Amygdala (tissue), 56 donors: ENCODE measurements around the gene PTGES3L.
"Not testable (repeated sequence)": the region's sequence is repeated elsewhere in the genome, so short reads cannot be mapped to it uniquely, and the experiment has no call there.

ENCODE experiments used
- DNase-seq, 56 donors: peaks; one replicate each; lab custom pipeline; 2025; lab: John Stamatoyannopoulos, UW

PTGES3L gene

DNA sequence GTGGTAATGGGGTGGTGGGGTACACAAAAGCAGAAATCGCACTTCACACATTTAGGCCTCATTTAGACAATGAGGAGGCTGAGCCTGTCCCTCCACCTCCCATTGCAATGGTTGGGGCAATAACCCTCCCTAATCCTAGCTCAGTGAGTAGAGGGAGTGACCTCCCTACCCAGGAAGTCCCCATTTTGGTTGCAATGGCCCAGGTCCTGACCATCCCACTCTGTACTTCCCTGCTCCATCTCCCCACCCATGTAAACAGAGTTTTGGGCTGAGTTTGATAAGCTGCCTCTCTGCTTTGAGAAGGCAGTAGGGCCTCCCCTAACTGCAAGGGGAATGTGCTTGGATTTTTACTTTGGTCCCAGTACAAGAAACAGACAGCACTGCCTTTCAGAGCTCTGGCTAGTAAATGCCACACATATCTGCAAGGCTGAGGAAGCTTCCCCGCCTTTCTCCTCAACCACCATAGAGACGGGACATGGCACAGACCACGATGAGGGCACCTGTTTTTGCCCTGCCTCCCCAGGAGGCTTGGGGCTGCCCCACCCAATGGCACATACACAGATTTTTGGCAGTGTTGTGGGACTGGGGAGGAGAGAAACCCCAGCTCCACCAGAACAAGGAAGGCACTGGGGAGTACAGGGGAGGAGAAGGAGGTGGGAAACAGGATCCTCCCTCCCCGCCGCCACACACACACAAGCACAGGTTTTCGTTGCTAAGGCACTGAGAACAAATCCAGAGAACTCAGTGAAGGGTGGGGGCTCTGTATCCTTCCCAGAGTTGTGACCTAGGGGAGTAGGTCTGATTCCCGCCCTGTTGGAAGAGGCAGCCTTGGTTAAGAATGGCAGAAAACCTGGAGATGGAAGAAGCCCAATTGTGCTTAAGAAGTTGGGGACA lies 35.0 kb upstream of the PTGES3L start:
- DNase-seq = no peak

DNA sequence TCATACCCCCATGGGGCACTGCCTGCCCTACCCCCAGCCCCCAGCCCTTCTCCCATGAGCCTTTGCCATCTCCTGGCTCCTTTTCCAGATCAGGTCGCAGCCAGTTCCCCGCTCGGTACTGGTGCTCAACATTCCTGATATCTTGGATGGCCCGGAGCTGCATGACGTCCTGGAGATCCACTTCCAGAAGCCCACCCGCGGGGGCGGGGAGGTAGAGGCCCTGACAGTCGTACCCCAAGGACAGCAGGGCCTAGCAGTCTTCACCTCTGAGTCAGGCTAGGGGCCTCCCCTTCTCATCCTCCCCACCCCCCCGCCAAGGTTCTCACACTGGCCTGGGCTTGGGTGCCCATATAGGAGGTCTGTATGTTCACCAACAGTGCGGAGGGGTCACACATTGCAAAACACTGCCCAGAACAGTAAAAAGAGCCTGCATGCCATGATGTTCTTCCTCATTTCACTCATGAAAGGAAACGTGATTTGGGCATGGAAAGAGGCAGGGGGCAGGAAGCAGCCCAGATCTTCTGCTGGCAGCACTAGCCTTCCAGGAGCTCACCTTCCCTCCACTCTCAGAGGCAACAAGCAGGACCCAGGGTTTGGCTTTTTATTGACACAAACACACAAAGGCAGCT lies 34.3 kb upstream of the PTGES3L start:
- no peak for DNase-seq

DNA sequence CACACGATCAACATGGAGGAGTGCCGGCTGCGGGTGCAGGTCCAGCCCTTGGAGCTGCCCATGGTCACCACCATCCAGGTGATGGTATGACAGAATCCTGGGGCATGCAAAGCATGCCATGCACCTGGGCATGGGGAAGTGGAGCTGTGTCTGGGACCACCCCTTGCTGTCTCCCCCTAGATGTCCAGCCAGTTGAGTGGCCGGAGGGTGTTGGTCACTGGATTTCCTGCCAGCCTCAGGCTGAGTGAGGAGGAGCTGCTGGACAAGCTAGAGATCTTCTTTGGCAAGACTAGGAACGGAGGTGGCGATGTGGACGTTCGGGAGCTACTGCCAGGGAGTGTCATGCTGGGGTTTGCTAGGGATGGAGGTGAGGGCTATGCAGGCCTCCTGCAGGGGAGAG lies 33.4 kb upstream of the PTGES3L start:
- DNase-seq = no peak

DNA sequence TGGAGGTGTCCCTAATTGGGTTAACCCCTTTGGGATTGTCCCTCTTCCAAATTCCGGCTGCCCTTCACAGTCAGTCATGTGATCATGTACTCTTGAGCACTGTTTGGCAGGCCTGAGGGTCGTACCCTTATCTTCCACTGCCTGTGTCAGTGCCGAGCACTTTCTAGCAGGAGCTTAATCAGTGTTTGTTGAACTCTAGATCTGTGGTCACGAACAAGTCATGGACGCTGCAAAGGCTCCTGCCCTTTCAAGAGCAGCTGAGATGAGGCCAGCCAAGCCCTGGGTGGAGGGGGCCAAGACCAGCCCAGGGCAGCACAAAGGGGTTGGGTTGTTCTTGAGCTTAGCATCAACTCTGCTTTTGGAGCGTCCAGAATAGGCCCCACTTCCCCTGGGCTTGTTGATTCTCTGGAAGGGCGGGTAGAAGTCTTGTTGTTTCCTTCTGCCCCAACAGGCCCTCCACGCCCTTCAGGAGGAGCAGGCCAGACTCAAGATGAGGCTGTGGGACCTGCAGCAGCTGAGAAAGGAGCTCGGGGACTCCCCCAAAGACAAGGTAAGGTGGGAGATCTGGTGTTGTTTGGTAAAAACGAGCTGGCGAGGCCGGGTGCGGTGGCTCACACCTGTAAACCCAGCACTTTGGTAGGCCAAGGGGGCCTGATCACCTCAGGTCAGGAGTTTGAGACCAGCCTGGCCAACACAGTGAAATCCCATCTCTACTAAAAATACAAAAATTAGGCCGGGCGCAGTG lies 32.0 kb upstream of the PTGES3L start:
- no peak for DNase-seq

DNA sequence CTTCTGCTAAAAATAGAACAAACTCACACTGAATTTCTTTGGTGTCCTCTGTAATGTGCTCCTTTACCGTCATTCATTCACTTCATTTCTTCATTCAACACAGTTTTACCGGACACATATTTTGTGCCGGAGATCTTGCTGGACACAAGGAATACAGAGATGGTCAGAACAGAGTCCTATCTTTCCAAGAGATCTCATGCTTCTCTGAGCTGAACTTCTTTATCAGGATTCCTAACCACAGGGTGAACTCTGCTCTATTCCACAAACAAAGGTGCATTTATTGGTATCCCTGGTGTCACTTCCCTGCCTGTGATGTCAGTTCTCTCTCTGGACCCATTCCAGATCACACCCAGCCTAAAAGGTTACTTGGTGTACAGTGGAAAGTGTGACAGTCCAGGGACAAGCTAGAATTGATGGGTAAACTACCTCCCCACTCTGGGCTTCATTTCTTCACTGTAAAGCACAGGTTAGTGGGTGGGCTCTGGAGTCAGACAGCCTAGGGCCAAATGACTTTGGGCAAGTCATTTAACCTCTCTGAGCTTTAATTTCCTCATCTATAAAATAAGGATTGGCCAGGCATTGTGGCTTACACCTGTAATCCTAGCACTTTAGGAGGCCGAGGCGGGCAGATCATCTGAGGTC lies 30.9 kb upstream of the PTGES3L start:
- no peak for DNase-seq

DNA sequence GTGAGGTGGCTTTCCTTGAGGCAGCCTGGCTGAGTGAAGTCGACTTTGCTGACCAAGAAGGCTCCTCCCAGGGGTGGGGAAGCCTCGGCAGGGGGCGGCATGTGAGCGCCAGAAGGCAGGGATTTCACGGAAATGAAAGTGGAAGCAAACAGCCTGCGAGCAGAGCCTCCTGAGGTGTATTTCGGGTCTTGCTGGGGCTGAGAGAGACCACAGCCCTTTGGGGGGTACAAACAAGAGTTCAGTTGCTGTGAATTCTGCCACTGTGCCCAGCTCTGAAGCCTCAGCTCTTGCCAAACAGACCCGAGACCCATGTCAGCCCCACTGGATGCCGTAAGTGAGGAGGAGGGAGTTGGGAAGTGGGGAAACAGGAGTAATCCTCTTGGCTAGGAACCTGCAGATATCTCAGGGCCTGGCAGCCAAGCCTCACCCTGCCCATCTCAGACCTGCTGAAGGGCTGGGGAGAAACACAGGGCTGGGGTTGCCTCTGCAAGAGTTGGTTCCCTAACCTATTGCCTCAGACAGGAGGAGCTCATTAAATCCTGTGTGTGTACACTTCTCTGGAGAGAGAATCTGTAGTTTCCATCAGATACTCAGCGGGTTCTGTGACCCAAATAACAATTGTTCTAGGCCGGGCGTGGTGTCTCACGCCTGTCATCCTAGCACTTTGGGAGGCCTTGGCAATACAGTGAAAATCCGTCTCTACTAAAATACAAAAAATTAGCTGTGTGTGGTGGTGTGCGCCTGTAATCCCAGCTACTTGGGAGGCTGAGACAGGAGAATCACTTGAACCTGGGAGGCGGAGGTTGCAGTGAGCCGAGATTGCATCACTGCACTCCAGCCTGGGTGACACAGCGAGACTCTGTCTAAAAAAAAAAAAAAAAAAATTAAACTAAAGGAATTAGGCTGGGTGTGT lies 27.0 kb upstream of the PTGES3L start, which contains the start of gene IFI35:
Gene IFI35 (plus strand): TSS at position 146 of the 913 bp plus-strand sequence. CDS start 164 bp downstream, at position 310.
- DNase-seq = peak in 52 of 56 donors; percentile 7 to 82 (median 54)

DNA sequence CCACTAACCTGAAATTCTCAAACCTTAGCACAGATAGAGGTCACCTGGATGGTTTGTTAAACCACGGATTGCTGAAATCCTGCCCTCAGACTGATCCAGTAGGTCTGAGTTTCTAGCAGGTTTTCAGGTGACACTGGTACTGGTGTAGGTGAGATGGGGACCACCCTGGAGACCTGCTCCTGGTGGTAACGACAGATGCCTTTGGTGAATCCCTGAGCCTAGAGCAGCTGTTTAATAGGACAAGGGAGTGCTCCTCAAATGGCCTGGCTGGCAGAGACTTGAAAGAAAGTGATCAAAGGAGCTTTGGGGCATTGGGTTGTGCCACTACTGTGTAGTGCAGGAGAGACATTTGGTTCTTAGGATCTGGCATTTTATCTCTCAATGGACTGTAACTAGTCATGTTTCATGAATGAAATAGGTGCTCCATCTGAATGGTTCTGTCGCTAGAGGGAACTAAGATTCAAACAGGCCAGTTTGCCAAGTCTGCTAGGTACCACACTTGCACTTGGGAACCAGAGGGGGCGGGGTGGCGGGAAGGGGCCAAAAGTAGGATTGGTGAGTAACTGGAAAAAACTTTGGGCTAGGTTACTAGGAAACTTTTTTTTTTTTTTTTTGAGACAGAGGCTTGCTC lies 23.8 kb upstream of the PTGES3L start:
- peak in 1 of 56 donors; percentile 11 for DNase-seq

DNA sequence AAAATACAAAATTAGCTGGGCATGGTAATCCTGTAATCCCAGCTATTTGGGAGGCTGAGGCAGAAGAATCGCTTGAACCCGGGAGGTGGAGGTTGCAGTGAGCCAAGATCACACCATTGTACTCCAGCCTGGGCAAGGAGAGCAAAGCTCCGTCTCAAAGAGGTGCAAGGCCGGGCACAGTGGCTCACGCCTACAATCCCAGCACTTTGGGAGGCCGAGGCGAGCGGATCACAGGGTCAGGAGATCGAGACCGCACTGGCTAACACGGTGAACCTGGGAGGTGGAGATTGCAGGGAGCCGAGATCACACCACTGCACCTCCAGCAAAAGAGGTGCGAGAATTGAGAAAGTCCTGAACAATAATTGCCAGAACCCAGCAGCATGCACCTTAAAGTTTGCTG lies 21.0 kb upstream of the PTGES3L start:
- DNase-seq = not testable (repeated sequence)

DNA sequence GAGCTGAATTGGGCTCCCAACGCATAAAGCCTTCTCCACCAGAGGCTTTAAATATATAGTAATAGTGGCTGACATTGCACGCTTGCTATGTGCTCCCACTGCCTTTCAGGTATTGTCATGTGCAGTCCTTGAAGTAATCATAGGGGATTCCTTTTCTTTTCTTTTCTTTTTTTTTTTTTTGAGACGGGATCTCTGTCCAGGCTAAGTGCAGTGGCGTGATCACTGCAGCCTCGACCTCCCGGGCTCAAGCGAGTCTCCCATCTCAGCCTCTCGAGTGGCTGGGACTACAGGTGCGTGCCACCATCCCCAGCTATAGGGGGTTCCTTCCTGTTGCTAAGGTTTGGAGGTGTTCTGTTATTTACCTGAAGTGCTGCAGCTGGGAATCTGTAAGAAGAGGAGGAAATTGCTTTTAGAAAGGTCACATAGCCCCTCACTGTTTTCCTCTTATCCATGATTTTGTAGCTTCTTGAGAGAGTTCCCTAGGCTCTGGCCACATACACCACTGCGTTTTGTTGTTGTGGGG lies 19.2 kb upstream of the PTGES3L start:
- no peak for DNase-seq

DNA sequence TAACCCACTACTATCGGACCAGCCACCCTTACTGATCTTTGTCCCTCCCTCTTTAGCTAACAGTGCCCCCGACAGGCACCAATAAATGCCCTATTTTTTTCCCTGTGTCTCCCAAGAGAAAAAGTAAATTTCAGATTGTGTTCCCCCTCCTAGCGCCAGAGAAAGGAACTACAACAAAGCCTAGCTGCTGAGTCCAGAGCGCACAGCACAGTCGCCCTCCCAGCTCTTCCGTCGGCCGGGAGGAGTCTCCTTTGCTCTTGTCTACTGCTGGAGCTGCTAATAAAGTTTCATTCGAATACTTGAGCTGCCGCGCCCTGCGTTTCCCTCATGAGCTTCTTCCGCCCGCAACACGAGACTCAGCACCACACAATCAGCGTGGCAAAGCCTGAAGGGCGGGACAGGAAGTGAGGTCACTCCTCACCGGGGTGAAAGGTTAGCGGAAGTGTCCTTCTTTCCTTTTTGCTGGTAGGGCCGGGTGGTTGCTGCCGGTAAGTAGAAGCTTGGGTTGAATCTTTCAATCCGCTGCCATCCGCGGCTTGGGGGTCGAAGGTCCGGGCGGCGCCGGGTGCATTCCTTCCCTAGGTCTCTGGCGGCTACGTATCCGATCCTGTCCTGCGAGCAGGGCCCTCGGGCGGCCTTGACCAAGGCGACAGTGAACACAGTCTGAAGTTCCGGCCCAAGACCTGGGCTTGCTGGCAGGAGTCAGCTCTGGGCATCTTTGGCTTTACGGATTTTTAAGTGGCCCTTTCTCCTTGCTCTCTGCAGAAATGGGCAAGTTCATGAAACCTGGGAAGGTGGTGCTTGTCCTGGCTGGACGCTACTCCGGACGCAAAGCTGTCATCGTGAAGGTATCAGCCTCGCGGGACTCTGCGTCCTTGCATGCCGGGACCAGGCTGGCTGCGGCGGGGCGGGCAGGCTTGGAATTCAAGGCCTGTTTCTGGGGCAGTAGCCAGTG lies 18.4 kb upstream of the PTGES3L start, which contains the start of gene RPL27:
Gene RPL27 (plus strand): TSS at position 436 of the 955 bp plus-strand sequence. CDS start 332 bp downstream, at position 768.
- peak; percentile 81 to 100 (median 98) for DNase-seq

DNA sequence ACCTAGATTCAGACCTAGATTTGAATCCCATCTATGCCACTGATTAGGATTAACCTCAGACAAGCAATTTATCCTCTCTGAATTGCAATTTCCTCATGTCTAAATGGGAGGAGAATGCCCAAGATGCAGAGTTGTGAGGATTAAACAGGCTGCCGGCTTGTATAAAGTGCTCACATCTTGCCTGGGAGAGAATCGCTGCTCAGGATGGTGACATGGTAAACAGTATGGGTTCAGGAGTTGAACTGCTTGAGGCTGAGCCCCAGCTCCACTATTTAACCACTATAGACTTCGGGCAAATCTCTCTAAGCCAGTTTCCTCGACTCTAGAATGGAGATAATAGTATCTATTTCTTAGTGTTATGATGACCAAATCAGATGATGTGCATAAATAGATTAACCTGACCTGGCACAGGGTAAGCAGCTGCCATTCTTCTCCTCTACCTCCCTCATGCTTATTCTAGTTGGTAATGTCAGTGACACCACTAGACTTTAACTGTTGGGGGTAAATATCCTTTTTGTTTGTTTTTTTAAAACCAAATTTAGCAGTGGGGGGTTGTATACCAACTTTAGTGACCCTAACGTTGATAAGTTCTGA lies 17.6 kb upstream of the PTGES3L start:
- no peak for DNase-seq

DNA sequence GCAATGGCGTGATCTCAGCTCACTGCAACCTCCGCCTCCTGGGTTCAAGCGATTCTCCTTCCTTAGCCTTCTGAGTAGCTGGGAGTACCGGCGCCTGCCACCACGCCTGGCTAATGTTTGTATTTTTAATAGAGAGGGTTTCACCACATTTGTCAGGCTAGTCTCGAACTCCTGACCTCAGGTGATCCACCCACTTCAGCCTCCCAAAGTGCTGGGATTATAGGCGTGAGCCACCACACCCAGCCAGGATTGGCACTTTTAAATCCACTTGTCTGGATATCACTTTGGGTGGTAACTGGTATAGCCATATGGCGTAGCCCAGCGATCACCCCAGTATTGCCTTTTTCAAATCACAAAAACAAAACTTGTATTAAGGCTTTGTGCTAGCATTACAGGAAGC lies 14.0 kb upstream of the PTGES3L start:
- not testable (repeated sequence) for DNase-seq

DNA sequence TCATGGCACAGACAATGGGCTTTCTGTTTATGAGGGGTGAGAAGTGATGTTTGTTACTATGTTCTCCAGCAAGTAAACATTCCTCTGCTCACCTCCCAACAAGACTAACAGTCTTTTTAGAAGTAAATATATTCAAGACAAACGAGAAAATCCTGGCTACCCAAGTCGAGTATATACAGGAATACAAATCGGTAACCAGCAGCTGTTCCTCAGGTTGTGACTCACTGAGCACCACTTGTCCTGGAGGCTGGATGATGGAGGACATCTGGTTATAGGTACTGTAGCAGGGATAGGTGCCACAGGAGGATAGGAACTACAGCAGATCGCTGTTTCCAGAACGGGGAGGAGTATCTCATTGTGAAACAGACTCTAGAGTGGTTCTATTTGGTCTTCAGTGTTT lies 13.0 kb upstream of the PTGES3L start:
- DNase-seq = no peak

DNA sequence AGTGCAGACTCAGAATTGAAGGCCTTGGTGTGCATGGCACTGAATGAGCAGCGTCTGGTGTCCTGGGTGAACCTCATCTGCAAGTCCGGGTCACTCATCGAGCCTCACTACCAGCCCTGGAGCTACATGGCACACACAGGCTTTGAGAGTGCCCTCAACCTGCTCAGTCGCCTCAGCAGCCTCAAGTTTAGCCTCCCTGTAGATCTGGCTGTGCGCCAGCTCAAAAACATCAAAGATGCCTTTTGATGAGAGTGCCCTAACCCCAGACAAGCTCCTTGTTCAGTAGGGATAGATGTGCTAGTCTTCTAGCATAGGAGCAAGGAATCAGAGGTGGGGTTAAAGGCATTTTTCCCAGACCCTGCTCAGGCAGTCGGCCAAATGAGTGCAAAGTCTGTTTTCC lies 11.6 kb upstream of the PTGES3L start:
- DNase-seq = no peak

DNA sequence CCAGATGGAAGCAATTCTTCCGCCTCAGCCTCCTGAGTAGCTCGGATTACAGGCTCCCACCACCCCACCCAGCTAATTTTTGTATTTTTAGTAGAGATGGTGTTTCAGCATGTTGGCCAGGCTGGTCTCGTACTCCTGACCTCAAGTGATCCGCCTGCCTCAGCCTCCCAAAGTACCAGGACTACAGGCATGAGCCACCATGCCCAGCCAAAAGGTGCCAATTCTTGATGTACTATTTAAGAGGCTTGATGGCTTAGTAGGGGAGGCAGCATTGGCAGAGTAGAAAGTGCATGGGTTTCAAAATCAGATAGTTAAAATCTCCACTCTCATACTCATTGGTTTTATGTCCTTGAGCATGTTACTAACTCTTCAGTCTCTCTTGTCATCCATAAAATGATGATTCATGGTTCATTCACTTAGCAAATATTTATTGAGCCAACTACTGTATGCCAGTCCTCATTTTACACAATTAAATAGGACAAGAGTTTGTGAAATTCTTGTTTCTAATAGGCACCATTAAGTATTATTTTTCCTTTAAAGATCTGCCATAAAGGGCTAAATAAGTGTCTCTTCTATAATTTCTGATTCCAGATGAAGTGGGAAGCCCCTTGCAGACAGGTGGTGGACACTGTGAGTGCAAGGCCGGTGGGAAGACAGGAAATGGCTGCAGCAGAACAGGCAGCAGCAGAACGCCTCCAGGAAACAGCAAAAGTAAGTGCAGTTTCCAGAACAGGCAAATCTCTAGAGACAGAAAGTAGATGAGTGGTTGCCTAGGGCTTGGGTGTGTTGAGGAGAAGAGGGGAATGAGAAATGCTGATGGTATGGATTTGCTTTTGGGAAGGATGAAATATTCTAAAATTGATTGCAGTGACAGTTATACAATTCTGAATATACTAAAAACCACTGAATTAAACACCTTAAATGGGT lies 10.1 kb upstream of the PTGES3L start:
- no peak for DNase-seq

DNA sequence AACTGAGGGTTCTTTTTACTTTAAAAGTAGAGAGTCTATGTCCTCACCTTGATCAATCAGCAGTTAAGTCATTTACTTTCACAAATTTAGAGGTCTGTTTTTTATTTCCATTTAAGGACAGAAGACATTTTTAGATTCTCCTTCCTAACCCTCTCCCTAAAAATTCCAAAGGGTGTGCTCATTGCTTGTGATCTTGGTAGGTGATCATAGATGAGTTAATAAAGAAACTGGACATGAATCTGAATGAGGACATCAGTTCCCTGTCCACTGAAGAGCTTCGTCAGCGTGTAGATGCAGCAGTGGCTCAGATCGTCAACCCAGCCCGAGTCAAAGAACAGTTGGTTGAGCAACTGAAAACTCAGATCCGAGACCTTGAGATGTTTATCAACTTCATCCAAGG lies 9.3 kb upstream of the PTGES3L start:
- no peak for DNase-seq
